Stromal cell of bone marrow (primary cell): ENCODE results near the gene PFKFB3.

Source experiments
- DNase-seq: peaks from one replicate; pipeline ENCODE4 v3.0.0-alpha.2; 2012; ENCODE audit warnings: low read depth

The PFKFB3 gene

GRCh38 chr10:6220418-6221191 is 17.9 kb downstream of the PFKFB3 start:
- DNase-seq, result no peak

DNA sequence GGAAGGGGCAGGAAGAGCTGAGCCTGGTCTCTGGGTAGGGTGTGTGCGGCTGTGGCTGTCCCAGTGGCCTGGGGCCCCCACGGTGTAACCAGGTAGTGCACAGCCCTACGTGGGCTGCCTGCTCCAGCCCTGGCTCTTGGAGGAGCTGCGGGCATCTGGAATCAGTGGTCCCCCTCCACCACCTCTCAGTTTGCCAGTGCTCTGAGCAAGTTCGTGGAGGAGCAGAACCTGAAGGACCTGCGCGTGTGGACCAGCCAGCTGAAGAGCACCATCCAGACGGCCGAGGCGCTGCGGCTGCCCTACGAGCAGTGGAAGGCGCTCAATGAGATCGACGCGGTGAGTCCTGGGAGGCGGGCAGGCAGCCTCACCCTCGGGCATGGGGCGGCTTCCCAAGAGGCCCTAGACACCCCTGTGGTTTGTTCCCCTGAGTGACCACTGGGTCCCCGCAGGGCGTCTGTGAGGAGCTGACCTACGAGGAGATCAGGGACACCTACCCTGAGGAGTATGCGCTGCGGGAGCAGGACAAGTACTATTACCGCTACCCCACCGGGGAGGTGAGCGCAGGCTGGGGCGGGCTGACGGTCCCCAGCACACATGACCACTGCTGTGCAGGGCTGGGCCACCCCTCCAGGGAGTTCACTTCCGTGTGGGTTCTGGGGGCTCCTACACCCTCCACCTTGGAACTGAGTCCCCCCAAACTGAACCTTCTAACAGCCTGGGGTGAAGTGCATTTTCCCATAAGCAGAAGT is 18.6 kb downstream of the PFKFB3 start:
- DNase-seq, result no peak

GRCh38 chr10:6221971-6222751 is 19.4 kb downstream of the PFKFB3 start:
- DNase-seq, result no peak

- no peak for DNase-seq
Observed at GRCh38 chr10:6222755-6223154, 20.0 kb downstream of the PFKFB3 start.

GRCh38 chr10:6223981-6224380 is 21.2 kb downstream of the PFKFB3 start:
- DNase-seq, result no peak

GRCh38 chr10:6224781-6225180 is 22.0 kb downstream of the PFKFB3 start:
- no peak for DNase-seq

- DNase-seq, result no peak
Observed at GRCh38 chr10:6225263-6225814, 22.6 kb downstream of the PFKFB3 start.

DNA sequence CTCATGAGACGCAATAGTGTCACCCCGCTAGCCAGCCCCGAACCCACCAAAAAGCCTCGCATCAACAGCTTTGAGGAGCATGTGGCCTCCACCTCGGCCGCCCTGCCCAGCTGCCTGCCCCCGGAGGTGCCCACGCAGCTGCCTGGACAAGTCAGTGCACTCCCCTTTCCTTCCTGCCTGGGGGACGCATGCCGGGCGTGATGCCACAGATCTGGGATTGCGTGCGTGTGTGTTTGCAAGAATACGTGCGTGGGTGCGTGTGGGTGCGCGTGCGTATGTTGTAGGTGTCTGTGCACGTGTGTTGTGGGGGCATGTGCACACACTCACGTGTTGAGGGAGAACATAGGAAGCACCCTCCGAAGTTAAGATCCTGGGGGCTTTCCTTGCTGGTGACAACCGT is 23.5 kb downstream of the PFKFB3 start:
- DNase-seq, result no peak

DNA sequence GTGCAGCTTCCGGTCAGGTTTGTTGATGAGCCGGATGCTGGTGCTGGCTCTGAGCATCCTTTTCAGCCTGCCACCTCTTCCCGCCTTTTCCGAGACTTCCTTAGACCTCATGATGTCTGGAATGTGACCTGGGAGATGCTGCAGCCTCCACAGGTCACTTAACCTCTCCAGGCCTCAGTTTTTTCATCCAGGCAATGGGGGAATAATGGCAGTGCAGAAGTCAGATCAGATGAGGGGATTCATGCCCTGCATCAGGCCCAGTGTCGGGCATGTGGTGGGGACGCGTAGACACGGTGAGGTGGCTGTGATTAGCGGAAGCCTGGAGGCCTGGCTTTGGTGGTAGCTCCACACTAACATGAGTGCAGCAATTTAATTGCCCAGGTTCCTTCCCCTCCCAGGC is 24.6 kb downstream of the PFKFB3 start:
- DNase-seq, result no peak

GRCh38 chr10:6228010-6228511 is 25.3 kb downstream of the PFKFB3 start:
- DNase-seq, result peak; percentile 78

DNA sequence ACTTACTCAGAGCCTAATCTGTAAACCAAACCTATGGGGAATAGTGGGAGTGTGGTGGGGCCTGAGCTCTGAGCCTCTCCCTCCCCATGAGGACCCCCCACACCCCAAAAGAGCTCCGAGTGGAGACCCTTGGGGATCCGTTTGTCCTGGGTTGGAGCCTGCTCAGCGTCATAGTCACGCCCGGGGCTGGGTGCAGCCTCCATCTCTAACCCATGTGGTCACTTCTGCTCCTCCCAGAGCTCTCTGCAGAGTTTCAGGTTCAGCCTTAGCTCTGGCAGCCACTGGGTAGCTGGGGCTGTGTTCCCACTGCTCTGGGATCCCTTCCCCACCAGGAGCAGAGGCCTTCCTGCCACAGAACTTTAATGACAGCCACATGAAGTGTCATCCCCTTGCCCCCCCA is 25.9 kb downstream of the PFKFB3 start:
- no peak for DNase-seq

GRCh38 chr10:6229290-6229689 is 26.6 kb downstream of the PFKFB3 start:
- no peak for DNase-seq

- DNase-seq, result no peak
Observed at GRCh38 chr10:6229746-6230145, 27.0 kb downstream of the PFKFB3 start.

- no peak for DNase-seq
Observed at GRCh38 chr10:6230315-6230714, 27.6 kb downstream of the PFKFB3 start.

DNA sequence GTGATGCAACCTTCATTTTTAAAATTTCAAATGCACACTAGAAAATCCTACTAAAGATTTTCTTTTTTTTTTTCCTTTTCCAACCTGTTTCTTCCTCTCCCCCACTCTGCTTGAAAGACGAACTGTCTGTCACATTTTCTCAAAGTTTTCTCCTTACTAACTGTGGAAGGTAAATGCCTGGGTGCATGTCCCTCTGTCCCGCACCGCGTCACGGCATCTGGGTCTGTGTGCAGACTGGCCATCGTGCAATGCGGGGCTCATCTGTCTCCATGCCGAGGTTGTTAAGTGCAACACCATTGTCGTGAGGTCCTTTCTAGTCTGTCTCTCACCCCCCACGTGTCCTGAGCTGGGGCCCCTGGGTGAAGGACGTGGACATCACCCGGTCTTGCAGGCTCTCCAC is 28.4 kb downstream of the PFKFB3 start:
- no peak for DNase-seq

DNA sequence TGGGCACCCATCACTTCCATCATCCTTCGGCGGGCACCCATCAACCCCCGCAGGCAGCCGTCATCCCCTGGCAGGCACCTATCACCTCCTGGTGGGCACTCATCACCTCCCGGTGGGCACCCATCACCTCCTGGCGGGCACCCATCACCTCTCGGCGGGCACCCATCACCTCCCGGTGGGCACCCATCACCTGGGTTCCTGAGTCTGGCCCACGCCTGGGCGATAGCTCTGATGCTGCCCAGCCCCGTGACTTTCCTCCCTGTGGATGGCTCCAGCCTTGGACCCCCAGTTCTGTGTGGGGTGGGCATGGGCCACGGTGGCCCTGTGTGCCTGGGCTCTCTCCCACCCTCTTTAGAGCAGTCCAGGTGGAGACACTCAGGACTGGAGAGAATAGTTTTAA is 29.0 kb downstream of the PFKFB3 start:
- DNase-seq, result no peak

DNA sequence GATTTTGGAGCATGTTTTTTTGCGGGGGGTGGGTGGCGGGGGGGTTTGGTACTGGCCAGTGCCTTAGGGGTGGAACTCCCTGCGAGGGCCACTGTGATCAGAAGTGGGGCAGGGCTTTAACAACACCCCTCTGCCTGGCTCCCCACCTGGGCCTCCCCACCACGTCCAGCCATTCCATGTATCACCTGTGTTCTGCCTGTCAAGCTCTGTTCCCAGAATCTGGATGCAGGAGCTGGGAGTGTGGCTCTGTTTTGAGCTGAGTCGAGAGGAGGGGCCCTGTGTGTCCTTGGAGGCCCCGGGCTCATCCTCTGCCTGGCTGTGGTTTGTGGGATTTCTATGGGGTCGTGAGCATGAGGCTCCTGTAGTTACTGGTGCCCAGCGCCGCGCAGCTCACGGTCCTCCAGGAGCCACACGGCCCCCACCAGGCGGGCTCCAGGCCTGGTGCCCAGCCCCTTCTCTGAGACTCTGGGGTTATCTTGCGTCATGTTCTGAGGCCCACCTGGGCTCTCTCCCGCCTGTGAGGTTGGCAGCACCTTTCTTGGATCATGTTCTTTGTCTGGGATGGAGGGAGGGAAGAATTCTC is 29.6 kb downstream of the PFKFB3 start:
- no peak for DNase-seq

DNA sequence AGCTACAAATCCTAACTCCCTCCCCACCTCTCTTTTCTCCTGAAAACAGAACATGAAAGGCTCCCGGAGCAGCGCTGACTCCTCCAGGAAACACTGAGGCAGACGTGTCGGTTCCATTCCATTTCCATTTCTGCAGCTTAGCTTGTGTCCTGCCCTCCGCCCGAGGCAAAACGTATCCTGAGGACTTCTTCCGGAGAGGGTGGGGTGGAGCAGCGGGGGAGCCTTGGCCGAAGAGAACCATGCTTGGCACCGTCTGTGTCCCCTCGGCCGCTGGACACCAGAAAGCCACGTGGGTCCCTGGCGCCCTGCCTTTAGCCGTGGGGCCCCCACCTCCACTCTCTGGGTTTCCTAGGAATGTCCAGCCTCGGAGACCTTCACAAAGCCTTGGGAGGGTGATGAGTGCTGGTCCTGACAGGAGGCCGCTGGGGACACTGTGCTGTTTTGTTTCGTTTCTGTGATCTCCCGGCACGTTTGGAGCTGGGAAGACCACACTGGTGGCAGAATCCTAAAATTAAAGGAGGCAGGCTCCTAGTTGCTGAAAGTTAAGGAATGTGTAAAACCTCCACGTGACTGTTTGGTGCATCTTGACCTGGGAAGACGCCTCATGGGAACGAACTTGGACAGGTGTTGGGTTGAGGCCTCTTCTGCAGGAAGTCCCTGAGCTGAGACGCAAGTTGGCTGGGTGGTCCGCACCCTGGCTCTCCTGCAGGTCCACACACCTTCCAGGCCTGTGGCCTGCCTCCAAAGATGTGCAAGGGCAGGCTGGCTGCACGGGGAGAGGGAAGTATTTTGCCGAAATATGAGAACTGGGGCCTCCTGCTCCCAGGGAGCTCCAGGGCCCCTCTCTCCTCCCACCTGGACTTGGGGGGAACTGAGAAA is 30.4 kb downstream of the PFKFB3 start:
- no peak for DNase-seq

DNA sequence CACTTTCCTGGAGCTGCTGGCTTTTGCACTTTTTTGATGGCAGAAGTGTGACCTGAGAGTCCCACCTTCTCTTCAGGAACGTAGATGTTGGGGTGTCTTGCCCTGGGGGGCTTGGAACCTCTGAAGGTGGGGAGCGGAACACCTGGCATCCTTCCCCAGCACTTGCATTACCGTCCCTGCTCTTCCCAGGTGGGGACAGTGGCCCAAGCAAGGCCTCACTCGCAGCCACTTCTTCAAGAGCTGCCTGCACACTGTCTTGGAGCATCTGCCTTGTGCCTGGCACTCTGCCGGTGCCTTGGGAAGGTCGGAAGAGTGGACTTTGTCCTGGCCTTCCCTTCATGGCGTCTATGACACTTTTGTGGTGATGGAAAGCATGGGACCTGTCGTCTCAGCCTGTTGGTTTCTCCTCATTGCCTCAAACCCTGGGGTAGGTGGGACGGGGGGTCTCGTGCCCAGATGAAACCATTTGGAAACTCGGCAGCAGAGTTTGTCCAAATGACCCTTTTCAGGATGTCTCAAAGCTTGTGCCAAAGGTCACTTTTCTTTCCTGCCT is 31.1 kb downstream of the PFKFB3 start:
- no peak for DNase-seq

- no peak for DNase-seq
Observed at GRCh38 chr10:6234371-6234770, 31.6 kb downstream of the PFKFB3 start.
